ENCODE data around the gene KSR1. TPM values are rescaled to one million over a fixed set of nuclear protein-coding genes. Genes with fewer than 3 reads are reported as not detected.

Gene KSR1
- total and polyA plus RNA-seq, 2 of the 8 experiments (the other 6 are each of a cell fraction or from before 2014, with no cell fraction given) = 14.1 to 34.7 TPM

DNA sequence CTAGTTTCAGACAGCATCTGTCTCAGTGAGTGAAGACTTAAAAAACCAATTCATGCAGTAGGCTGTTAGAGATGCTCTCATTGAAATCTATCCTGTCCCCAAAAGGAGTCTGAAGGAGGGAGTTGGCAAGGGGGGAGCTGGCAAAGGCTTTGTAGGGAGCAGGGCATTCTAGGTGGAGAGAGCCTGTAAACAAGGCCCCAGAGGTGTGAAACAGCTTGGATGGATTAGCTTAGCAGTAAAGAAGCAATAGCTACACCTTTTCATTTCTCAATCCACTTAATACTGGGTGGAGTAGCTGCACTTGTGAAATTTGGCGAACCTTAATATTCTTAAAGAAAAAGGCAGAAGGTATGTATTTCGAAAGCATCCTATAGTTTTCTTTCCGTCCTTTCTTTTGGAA, 61.8 kb downstream of the KSR1 start:
- H3K27me3 ChIP-seq (replicated peaks in 1 of 4; ENCODE audit: control insufficient read depth in 3 of 4, extremely low read depth in 1 of 4, insufficient read depth in 3 of 4, low read length in 3 of 4) = no peaks in the 10 kb centered on the region
- CTCF ChIA-PET (ENCODE audit: partially characterized antibody) = interaction anchor here (0.6 to 5.1 kb wide), 7 partner anchors 9 to 133 kb away, joined by 3 to 20 read pairs (median 4); no protein-coding TSS in a partner anchor
- H4K20me1 ChIP-seq (replicated peaks in 1 of 2; ENCODE audit: control insufficient read depth in 1 of 2, insufficient read depth in 2 of 2, low read length in 2 of 2) = no peaks in the 10 kb centered on the region

More for the DNA sequence above, 61.8 kb downstream of the KSR1 start:
- no peak overlapping the region for H2BK15ac ChIP-seq (ENCODE audit: low read length)
- POLR2A ChIA-PET (ENCODE audit: partially characterized antibody) = interaction anchor here (1.2 kb wide), 1 partner anchor 16 kb away, joined by 3 read pairs; no protein-coding TSS in a partner anchor
- FAIRE-seq = no peak
- no peak overlapping the region for H3K56ac ChIP-seq (replicated peaks; ENCODE audit: insufficient read length, low read depth, low read length)
- H3K79me1 ChIP-seq (ENCODE audit: low read depth, low read length) = peaks cover 12% of the 10 kb centered on the region
- H3K23ac ChIP-seq (ENCODE audit: insufficient read length) = no peak overlapping the region
- no peak overlapping the region for H2AFZ ChIP-seq (ENCODE audit: low read length)
- H2BK20ac ChIP-seq (ENCODE audit: low read length) = no peak overlapping the region
- no peak overlapping the region for H3K4me3 ChIP-seq (ENCODE audit: extremely low read depth in 1 of 4, insufficient read depth in 2 of 4, low read depth in 3 of 4, low read length in 4 of 4)
- H3K4me1 ChIP-seq (replicated peaks in 1 of 4; ENCODE audit: control insufficient read depth in 3 of 4, insufficient read depth in 4 of 4, low read length in 3 of 4) = peaks cover 12 to 34% (median 22%) of the 10 kb centered on the region in 4 experiments
- no peak overlapping the region for H4K8ac ChIP-seq (ENCODE audit: extremely low read depth, insufficient read depth, low read length)
- 74% methylated on average over 3 of the region's 3 CpGs; no CpG with 5 or more reads in 1 of the 2 experiments for WGBS, 2 experiments (ENCODE audit: extremely low coverage in 1 of 2, insufficient coverage in 1 of 2, insufficient read length in 1 of 2, insufficient replicate concordance in 2 of 2, low coverage in 1 of 2, low lambda C conversion rate in 2 of 2, missing lambda C conversion rate in 1 of 2)
- no peak overlapping the region for H3K9ac ChIP-seq (replicated peaks in 1 of 4; ENCODE audit: extremely low read depth in 1 of 4, low read depth in 3 of 4, low read length in 3 of 4)
- no peak overlapping the region for H4K5ac ChIP-seq (ENCODE audit: insufficient read length, low read depth, low read length)
- no peaks in the 10 kb centered on the region for H3K23me2 ChIP-seq (ENCODE audit: low read depth, low read length)
- H3K9me3 ChIP-seq (ENCODE audit: insufficient read depth in 2 of 2, low read depth in 1 of 2, low read length in 1 of 2) = no peaks in the 10 kb centered on the region
- no peak overlapping the region for H2BK120ac ChIP-seq (replicated peaks; ENCODE audit: low read depth, low read length)
- no peak overlapping the region for H3K4ac ChIP-seq (replicated peaks; ENCODE audit: insufficient read length, low read depth, low read length)
- H3K27ac ChIP-seq (ENCODE audit: low read depth, low read length) = no peak overlapping the region
- DNase-seq (ENCODE audit: low read depth in 1 of 2, low spot score in 2 of 2) = no peak
- H3K14ac ChIP-seq (ENCODE audit: insufficient read length) = no peak overlapping the region
- H2BK5ac ChIP-seq (ENCODE audit: low read depth, low read length) = no peak overlapping the region
- no peak overlapping the region for H2BK12ac ChIP-seq (ENCODE audit: low read depth, low read length)
- TF ChIP-seq ZNF274 (IDR thresholded peaks at IDR 0.05; ENCODE audit: borderline replicate concordance, extremely low read depth, low read length) (no peak), CBX5 (IDR thresholded peaks at IDR 0.05; ENCODE audit: low read depth, low read length) (no peak), CHD1 (IDR thresholded peaks at IDR 0.05; ENCODE audit: low read depth, low read length) (no peak), POLR2A (IDR thresholded peaks at IDR 0.05; ENCODE audit: control extremely low read depth in 1 of 2, low read depth in 2 of 2, low read length in 2 of 2) (no peak), JUND (IDR thresholded peaks at IDR 0.05; ENCODE audit: low read length) (no peak), KDM5A (IDR thresholded peaks at IDR 0.05; ENCODE audit: low read length) (no peak), FOSL1 (IDR thresholded peaks at IDR 0.05; ENCODE audit: insufficient read depth, low read depth, low read length) (no peak), CEBPB (IDR thresholded peaks at IDR 0.05; ENCODE audit: low read depth, low read length) (no peak), EZH2 (IDR thresholded peaks at IDR 0.05; ENCODE audit: low read depth, low read length, severe bottlenecking) (no peak), TAF7 (optimal IDR thresholded peaks at IDR 0.05; ENCODE audit: borderline replicate concordance, low read depth, low read length) (no peak), SP2 (IDR thresholded peaks at IDR 0.05; ENCODE audit: low read length) (no peak)
- TF ChIP-seq, protein P1, sequence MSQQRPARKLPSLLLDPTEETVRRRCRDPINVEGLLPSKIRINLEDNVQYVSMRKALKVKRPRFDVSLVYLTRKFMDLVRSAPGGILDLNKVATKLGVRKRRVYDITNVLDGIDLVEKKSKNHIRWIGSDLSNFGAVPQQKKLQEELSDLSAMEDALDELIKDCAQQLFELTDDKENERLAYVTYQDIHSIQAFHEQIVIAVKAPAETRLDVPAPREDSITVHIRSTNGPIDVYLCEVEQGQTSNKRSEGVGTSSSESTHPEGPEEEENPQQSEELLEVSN (IDR thresholded peaks at IDR 0.05) = no peak
- no peak overlapping the region for H3K18ac ChIP-seq (ENCODE audit: extremely low read depth, low read length)
- no peak overlapping the region for H3K4me2 ChIP-seq (ENCODE audit: insufficient read depth in 1 of 2, low read depth in 2 of 2, low read length in 2 of 2)
- H4K91ac ChIP-seq (replicated peaks; ENCODE audit: insufficient read length, low read length) = no peak overlapping the region
- no peak overlapping the region for H2AK5ac ChIP-seq (ENCODE audit: low read depth, low read length)
- no peaks in the 10 kb centered on the region for H3K36me3 ChIP-seq (ENCODE audit: control insufficient read depth in 2 of 4, insufficient read depth in 4 of 4, low read length in 3 of 4)
- peaks cover 0 to 81% of the 10 kb centered on the region in 2 experiments; a peak in 2 of 4 replicates for H3K79me2 ChIP-seq (ENCODE audit: control insufficient read depth in 1 of 2, insufficient read depth in 2 of 2, low read length in 2 of 2)

Data from H1 (cell line).